Suprapubic skin (tissue), 3 donors: Measurements from ENCODE around the gene SRM.

Source experiments
- POLR2AphosphoS5 ChIP-seq, 3 donors: sonication (generic); formaldehyde crosslinking; IDR thresholded peaks; one replicate each; pipeline ENCODE4 v1.6.1; 2017; ENCODE audit warnings: antibody characterized with exemption in 3 of 3
- TF ChIP-seq, protein P1 (sequence below), 2 donors: fragments of 200-600 bp in 1 of 2; fragments of 450-650 bp in 1 of 2; sonication (generic) in 1 of 2; IDR thresholded peaks; one replicate each; pipeline ENCODE4 v1.5.1; 2016 to 2019; ENCODE audit warnings: antibody characterized with exemption in 2 of 2, mild to moderate bottlenecking in 1 of 2, moderate library complexity in 1 of 2

DNA sequence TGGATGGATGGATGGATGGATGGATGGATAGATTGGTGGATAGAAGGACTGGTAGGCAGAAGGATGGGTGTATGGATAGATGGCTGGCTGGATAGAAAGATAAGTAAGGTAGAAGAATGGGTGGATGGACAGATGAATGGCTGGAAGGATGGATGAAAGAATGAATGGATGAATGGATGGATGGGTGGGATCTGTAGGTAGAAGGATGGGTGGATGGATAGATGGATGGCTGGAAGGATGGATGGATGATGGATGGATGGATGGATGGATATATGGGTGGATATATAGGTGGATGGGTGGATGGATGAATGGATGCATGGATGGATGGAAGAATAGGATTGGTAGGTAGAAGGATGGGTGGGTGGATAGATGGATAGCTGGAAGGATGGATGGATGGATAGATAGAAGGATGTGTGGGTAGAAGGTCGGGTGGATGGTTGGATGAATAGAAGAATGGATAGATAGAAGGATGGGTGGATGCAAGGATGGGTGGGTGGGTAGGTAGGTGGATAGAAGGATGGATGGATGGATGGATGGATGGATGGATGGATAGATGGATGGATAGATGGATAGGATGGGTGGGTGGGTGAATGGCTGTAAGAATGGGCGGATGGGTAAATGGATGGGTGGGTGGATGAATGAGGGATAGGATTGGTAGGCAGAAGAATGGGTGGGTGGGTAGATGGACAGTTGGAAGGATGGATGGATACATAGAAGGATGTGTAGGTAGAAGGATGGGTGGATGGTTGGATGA lies 20.3 kb downstream of the SRM start:
- TF ChIP-seq, protein P1, sequence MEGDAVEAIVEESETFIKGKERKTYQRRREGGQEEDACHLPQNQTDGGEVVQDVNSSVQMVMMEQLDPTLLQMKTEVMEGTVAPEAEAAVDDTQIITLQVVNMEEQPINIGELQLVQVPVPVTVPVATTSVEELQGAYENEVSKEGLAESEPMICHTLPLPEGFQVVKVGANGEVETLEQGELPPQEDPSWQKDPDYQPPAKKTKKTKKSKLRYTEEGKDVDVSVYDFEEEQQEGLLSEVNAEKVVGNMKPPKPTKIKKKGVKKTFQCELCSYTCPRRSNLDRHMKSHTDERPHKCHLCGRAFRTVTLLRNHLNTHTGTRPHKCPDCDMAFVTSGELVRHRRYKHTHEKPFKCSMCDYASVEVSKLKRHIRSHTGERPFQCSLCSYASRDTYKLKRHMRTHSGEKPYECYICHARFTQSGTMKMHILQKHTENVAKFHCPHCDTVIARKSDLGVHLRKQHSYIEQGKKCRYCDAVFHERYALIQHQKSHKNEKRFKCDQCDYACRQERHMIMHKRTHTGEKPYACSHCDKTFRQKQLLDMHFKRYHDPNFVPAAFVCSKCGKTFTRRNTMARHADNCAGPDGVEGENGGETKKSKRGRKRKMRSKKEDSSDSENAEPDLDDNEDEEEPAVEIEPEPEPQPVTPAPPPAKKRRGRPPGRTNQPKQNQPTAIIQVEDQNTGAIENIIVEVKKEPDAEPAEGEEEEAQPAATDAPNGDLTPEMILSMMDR (IDR thresholded peaks at IDR 0.05): no peak
- TF ChIP-seq POLR2AphosphoS5 (IDR thresholded peaks at IDR 0.05): no peak
